Small intestine (tissue), 7 donors: ENCODE measurements around the gene CDHR5. TPM values are rescaled to one million over a fixed set of nuclear protein-coding genes. Genes with fewer than 3 reads are reported as not detected.

Experiments
- DNase-seq, 2 donors: peaks; one replicate each; pipeline versions ENCODE4 v3.0.0 to v3.0.0-alpha.2; 2013
- FAIRE-seq: peaks from 2 replicates; lab custom pipeline; 2012; peaks lifted over from hg19 to GRCh38; lab: Jason Lieb, UNC
- H3K27ac ChIP-seq, 3 donors: one replicate each; pipeline ENCODE4 v1.5.1; 2013; ENCODE audit warnings: low read length in 2 of 3, mild to moderate bottlenecking in 2 of 3, control low read depth in 1 of 3, inconsistent platforms in 1 of 3, low read depth in 1 of 3, moderate library complexity in 1 of 3
- H3K27me3 ChIP-seq, 3 donors: one replicate each; pipeline ENCODE4 v1.6.1; 2013; ENCODE audit warnings: low read length in 3 of 3, inconsistent platforms in 1 of 3; ENCODE audit not compliant: control insufficient read depth in 3 of 3, insufficient read depth in 3 of 3
- H3K36me3 ChIP-seq, 3 donors: one replicate each; pipeline ENCODE4 v1.6.1; 2013; ENCODE audit warnings: low read length in 3 of 3, inconsistent platforms in 1 of 3, low read depth in 1 of 3, mild to moderate bottlenecking in 1 of 3, moderate library complexity in 1 of 3; ENCODE audit not compliant: control insufficient read depth in 3 of 3, insufficient read depth in 2 of 3
- H3K4me1 ChIP-seq, 3 donors: one replicate each; pipeline ENCODE4 v1.6.1; 2013; ENCODE audit warnings: low read length in 2 of 3, inconsistent platforms in 1 of 3, low read depth in 1 of 3, mild to moderate bottlenecking in 1 of 3, moderate library complexity in 1 of 3; ENCODE audit not compliant: control insufficient read depth in 3 of 3, insufficient read depth in 2 of 3
- H3K4me3 ChIP-seq, 3 donors: one replicate each; pipeline ENCODE4 v1.5.1; 2013; ENCODE audit warnings: low read length in 3 of 3, control low read depth in 1 of 3, inconsistent platforms in 1 of 3, low read depth in 1 of 3, mild to moderate bottlenecking in 1 of 3, moderate library complexity in 1 of 3
- H3K9me3 ChIP-seq, 2 donors: one replicate each; pipeline ENCODE4 v1.6.1; 2013; ENCODE audit warnings: low read depth in 1 of 2, low read length in 1 of 2; ENCODE audit not compliant: control insufficient read depth in 2 of 2, insufficient read depth in 1 of 2
- WGBS, 3 donors: extraction: QIAGEN DNeasy Blood & Tissue Kit; methylation state at CpG; one replicate each; pipeline ENCODE4 v1.1.7; 2013; 5-methylcytosine and 5-hydroxymethylcytosine counted together
- polyA plus RNA-seq, 4 donors: library from polyadenylated mRNA; stranded (reverse) in 3 of 4; unstranded in 1 of 4; fragments of 200-250 nt in 3 of 4; fragments of 120-200 nt in 1 of 4; gene quantifications; one replicate each; pipeline versions ENCODE4 v1.2.1 to v1.2.3, GENCODE V29; 2013
- donor health status: healthy with polysubstance abuse.
- donor health status: control.
- donor health status: control.
- donor health status: Bipolar disorder and iron deficiency.
- donor health status: healthy.

The CDHR5 gene
- polyA plus RNA-seq, 4 donors: 112 to 1,182 (median 936) TPM

GRCh38 chr11:607971-608659 lies 16.6 kb downstream of the CDHR5 start:
- Histone ChIP-seq H3K27me3 (no peaks in the 10 kb centered on the region), H3K4me3 (no peak overlapping the region), H3K27ac (no peak overlapping the region), H3K36me3 (peaks cover 48 to 100% (median 52%) of the 10 kb centered on the region in 3 donors), H3K4me1 (peaks cover 0 to 3% (median 2%) of the 10 kb centered on the region in 3 donors), H3K9me3 (no peaks in the 10 kb centered on the region)
- DNase-seq: no peak
- 91 to 94% (median 93%) methylated on average over 44 to 45 of the region's 45 CpGs for WGBS, 3 donors
- no peak for FAIRE-seq

- Histone ChIP-seq H3K36me3 (peaks cover 42 to 100% (median 53%) of the 10 kb centered on the region in 3 donors), H3K27ac (no peak overlapping the region), H3K27me3 (no peaks in the 10 kb centered on the region), H3K4me1 (no peaks in the 10 kb centered on the region), H3K4me3 (no peak overlapping the region), H3K9me3 (no peaks in the 10 kb centered on the region)
- FAIRE-seq: no peak
- 91 to 93% (median 92%) methylated on average over 34 to 35 of the region's 35 CpGs for WGBS, 3 donors
- DNase-seq: no peak
These were observed 17.6 kb downstream of the CDHR5 start for GRCh38 chr11:607020-607780.

DNA sequence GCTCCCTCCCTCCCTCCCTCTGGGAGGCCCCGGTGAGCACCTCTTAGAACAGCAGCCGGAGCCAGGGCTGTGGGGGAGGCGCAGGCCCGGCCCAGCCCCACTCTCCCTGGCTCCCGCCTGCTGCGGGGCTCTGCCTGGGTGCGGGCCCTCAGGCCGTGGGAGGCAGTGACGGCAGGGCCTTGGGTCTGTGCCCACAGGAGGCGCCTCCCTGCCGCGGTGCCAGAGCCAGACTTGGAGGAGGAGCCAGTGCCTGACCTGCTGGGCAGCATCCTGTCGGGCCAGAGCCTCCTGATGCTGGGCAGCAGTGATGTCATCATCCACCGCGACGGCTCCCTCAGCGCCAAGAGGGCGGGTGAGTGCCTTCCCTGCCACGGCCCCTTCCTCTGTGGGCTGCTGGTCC lies 18.5 kb downstream of the CDHR5 start:
- no peaks in the 10 kb centered on the region for H3K9me3 ChIP-seq
- FAIRE-seq: no peak
- H3K4me3 ChIP-seq: no peak overlapping the region
- no peak for DNase-seq
- H3K36me3 ChIP-seq: peaks cover 47 to 100% (median 58%) of the 10 kb centered on the region in 3 donors
- H3K27ac ChIP-seq: no peak overlapping the region
- no peaks in the 10 kb centered on the region for H3K4me1 ChIP-seq
- no peaks in the 10 kb centered on the region for H3K27me3 ChIP-seq
- WGBS, 3 donors: 60 to 82% (median 75%) methylated on average over 13 to 19 of the region's 19 CpGs

- Histone ChIP-seq H3K36me3 (peaks cover 47 to 98% (median 53%) of the 10 kb centered on the region in 3 donors), H3K9me3 (no peaks in the 10 kb centered on the region), H3K4me3 (no peak overlapping the region), H3K27ac (no peak overlapping the region), H3K27me3 (no peaks in the 10 kb centered on the region), H3K4me1 (no peaks in the 10 kb centered on the region)
- DNase-seq: no peak
- WGBS, 3 donors: 93 to 96% (median 95%) methylated on average over 33 of the region's 33 CpGs
- FAIRE-seq: no peak
These were observed 19.2 kb downstream of the CDHR5 start for GRCh38 chr11:605286-606129.

GRCh38 chr11:603154-603553 lies 21.6 kb downstream of the CDHR5 start:
- DNase-seq (no peak), FAIRE-seq (no peak)
- 89 to 92% (median 90%) methylated on average over 13 of the region's 13 CpGs for WGBS, 3 donors
- H3K36me3 ChIP-seq: peaks cover 45 to 98% (median 48%) of the 10 kb centered on the region in 3 donors
- no peaks in the 10 kb centered on the region for H3K27me3 ChIP-seq
- no peaks in the 10 kb centered on the region for H3K9me3 ChIP-seq
- no peaks in the 10 kb centered on the region for H3K4me1 ChIP-seq
- no peak overlapping the region for H3K27ac ChIP-seq
- H3K4me3 ChIP-seq: no peak overlapping the region

GRCh38 chr11:601573-602245 lies 23.0 kb downstream of the CDHR5 start:
- no peak for DNase-seq
- WGBS, 3 donors: 94 to 95% (median 95%) methylated on average over 23 of the region's 23 CpGs
- no peak overlapping the region for H3K27ac ChIP-seq
- no peaks in the 10 kb centered on the region for H3K9me3 ChIP-seq
- no peaks in the 10 kb centered on the region for H3K4me1 ChIP-seq
- H3K4me3 ChIP-seq: no peak overlapping the region
- peaks cover 39 to 98% (median 45%) of the 10 kb centered on the region in 3 donors for H3K36me3 ChIP-seq
- H3K27me3 ChIP-seq: no peaks in the 10 kb centered on the region
- FAIRE-seq: no peak

DNA sequence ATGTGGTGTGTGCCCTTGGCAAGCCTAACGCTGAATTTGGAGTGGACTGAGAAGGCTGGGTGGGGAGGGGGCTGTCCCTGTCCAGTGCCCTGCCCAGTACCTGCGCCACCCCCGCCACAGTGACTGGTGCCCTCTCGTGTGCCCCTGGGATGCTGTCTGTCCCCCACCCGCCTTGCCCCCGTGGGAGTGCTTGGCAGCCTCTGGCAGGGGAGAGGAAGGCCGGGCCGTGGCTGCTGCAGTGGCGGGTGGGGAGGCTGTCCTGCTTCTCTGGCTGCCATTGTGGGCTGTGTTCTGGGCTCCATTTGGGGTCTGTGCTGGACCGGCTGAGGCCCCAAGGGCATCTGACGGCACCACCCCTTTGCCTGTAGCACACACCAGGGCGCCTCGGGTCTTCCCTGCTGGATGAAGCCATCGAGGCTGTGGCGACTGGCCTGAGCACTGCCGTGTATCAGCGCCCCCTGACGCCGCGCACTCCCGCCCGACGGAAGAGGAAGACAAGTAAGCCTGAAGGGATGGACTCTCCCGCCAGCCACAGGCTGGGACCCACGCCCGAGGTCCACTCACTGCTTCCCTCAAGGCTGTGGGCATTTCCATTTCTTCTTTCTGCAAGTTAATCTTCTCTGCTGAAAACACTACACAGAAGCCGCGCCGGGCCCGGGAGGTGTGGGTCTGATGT lies 26.6 kb downstream of the CDHR5 start:
- no peaks in the 10 kb centered on the region for H3K4me1 ChIP-seq
- H3K4me3 ChIP-seq: no peak overlapping the region
- H3K27ac ChIP-seq: no peak overlapping the region
- H3K36me3 ChIP-seq: peaks cover 42 to 96% (median 44%) of the 10 kb centered on the region in 3 donors
- no peak for FAIRE-seq
- no peaks in the 10 kb centered on the region for H3K27me3 ChIP-seq
- no peaks in the 10 kb centered on the region for H3K9me3 ChIP-seq
- WGBS, 3 donors: 92 to 95% (median 92%) methylated on average over 29 to 30 of the region's 30 CpGs
- no peak for DNase-seq
